Measurements from ENCODE around the gene RBPJL. TPM values are rescaled to one million over a fixed set of nuclear protein-coding genes. Genes with fewer than 3 reads are reported as not detected.

RBPJL gene
- total and polyA plus RNA-seq, 2 of the 13 experiments (the other 11 are each of a cell fraction or from before 2014, with no cell fraction given): not detected

- no peak for TF ChIP-seq ZNF282 (IDR thresholded peaks at IDR 0.05; ENCODE audit: partially characterized antibody)
- TF ChIP-seq ZNF609 (CRISPR knock-in tag; IDR thresholded peaks at IDR 0.05; ENCODE audit: borderline replicate concordance): no peak
- no peak for TF ChIP-seq MED13 (CRISPR knock-in tag; IDR thresholded peaks at IDR 0.05)
- no peak for TF ChIP-seq KDM3A (CRISPR knock-in tag; IDR thresholded peaks at IDR 0.05; ENCODE audit: low read depth)
- no peak for TF ChIP-seq PLRG1 (conservative IDR thresholded peaks at IDR 0.05)
- 0 out of 2 replicates have a peak, but pooled peaks have one; percentile 29 for TF ChIP-seq KAT7 (CRISPR knock-in tag; IDR thresholded peaks at IDR 0.05; ENCODE audit: borderline replicate concordance)
- TF ChIP-seq NR2F1 (CRISPR knock-in tag; IDR thresholded peaks at IDR 0.05): no peak
- TF ChIP-seq ZNF224 (CRISPR knock-in tag; IDR thresholded peaks at IDR 0.05): no peak
- TF ChIP-seq ZKSCAN1 (IDR thresholded peaks at IDR 0.05; ENCODE audit: low read length): no peak
- no peak for TF ChIP-seq ZNF75D (CRISPR knock-in tag; IDR thresholded peaks at IDR 0.05; ENCODE audit: borderline replicate concordance)
- no peak for TF ChIP-seq RBM22 (optimal IDR thresholded peaks at IDR 0.05; ENCODE audit: low read length)
- no peak for TF ChIP-seq ZNF616 (CRISPR knock-in tag; IDR thresholded peaks at IDR 0.05; ENCODE audit: low read depth)
- 0 out of 2 replicates have a peak, but pooled peaks have one; percentile 22 for TF ChIP-seq ZNF740 (CRISPR knock-in tag; IDR thresholded peaks at IDR 0.05)
- TF ChIP-seq ZNF274 (CRISPR knock-in tag; IDR thresholded peaks at IDR 0.05): no peak
- TF ChIP-seq PRDM10 (CRISPR knock-in tag; IDR thresholded peaks at IDR 0.05; ENCODE audit: low read depth): no peak
- TF ChIP-seq SP5 (CRISPR knock-in tag; IDR thresholded peaks at IDR 0.05; ENCODE audit: borderline replicate concordance, low read depth): no peak
- TF ChIP-seq FOXA3 (CRISPR knock-in tag; IDR thresholded peaks at IDR 0.05): no peak
- TF ChIP-seq TFDP2 (CRISPR knock-in tag; IDR thresholded peaks at IDR 0.05): no peak
- TF ChIP-seq ATF3 (CRISPR knock-in tag; IDR thresholded peaks at IDR 0.05): no peak
- TF ChIP-seq MAF1 (CRISPR knock-in tag; IDR thresholded peaks at IDR 0.05; ENCODE audit: borderline replicate concordance): 0 out of 2 replicates have a peak, but pooled peaks have one; percentile 56
These were observed 36.4 kb downstream of the RBPJL start (continued) for GRCh38 chr20:45342855-45343531.

Measured in HepG2 (cell line).